Jurkat, Clone E6-1 (cell line): Measurements from ENCODE around the gene ARMC9.
A peak's percentile ranks its signal among the peaks of the same experiment; 100 is the strongest.

Experiments
- DNase-seq: peaks from one replicate; pipeline ENCODE4 v3.0.0-alpha.2; 2011; ENCODE audit warnings: low read depth, low spot score
- H3K4me3 ChIP-seq: 2 replicates; pipeline ENCODE4 v1.5.1; 2011; ENCODE audit warnings: mild to moderate bottlenecking, low read length, control low read depth, moderate library complexity

Gene ARMC9

GRCh38 chr2:231259104-231259503, 60.7 kb downstream of the ARMC9 start:
- DNase-seq: peak; percentile 77
- no peak overlapping the region for H3K4me3 ChIP-seq

- DNase-seq: no peak
- no peak overlapping the region for H3K4me3 ChIP-seq
These were observed 62.2 kb downstream of the ARMC9 start for GRCh38 chr2:231260442-231261208.

DNA sequence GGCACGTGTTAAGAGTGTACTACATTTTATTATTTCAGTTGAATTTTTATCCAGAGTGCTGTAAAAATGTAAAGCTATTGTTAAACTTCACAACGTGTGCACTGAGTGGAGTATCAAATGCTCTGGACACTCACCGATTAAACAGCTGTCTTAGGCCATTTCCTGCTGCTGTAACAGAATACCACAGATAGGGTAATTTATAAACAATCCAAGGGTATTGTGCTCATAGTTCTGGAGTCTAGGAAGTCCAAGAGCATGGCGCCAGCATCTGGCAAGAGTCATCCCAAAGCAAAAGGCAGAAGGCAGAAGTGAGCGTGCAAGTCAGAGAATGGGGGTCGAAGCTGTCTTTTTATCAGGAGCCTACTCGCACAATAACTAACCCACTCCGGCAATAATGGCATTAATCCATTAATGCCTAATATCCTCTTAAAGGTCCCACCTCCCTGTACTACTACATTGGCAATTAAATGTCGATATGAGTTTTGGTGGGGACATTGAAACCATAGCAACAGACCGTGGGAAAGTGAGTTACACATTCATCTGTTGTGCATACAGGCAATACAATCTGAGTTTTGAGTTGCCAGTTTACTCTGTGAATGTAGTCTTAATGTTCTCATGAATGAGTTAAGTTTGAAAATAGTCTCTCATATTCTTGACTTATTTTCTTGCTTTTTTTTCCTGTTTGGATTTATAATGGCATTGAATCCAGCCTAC, 64.8 kb downstream of the ARMC9 start:
- DNase-seq: no peak
- no peak overlapping the region for H3K4me3 ChIP-seq

- H3K4me3 ChIP-seq: no peak overlapping the region
- DNase-seq: no peak
These were observed 72.0 kb downstream of the ARMC9 start for GRCh38 chr2:231270221-231271114.

DNA sequence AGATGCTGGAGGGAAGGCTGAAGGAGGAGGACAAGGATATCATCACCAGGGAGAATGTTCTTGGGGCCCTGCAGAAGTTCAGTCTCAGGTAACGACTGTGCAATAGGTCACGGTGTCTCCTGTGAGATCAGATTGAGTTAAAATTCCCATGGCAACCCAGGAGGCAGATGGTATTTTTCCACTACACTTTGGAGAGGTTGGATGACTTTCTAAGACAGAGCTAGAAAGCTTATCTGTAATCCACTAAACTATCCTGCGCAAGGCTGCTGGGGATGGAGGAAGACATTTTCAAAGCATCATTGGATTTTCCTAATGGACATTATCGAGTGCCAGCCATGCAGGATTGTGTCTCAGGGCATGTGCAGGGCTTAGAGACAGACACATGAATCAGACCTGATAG, 74.6 kb downstream of the ARMC9 start:
- DNase-seq: no peak

GRCh38 chr2:231276987-231277386, 78.6 kb downstream of the ARMC9 start:
- no peak overlapping the region for H3K4me3 ChIP-seq
- no peak for DNase-seq

More for the DNA sequence above, 74.6 kb downstream of the ARMC9 start:
- H3K4me3 ChIP-seq: no peak overlapping the region

- DNase-seq: no peak
- H3K4me3 ChIP-seq: no peak overlapping the region
These were observed 79.5 kb downstream of the ARMC9 start for GRCh38 chr2:231277962-231278361.

GRCh38 chr2:231278868-231279267, 80.4 kb downstream of the ARMC9 start:
- DNase-seq: no peak
- no peak overlapping the region for H3K4me3 ChIP-seq

DNA sequence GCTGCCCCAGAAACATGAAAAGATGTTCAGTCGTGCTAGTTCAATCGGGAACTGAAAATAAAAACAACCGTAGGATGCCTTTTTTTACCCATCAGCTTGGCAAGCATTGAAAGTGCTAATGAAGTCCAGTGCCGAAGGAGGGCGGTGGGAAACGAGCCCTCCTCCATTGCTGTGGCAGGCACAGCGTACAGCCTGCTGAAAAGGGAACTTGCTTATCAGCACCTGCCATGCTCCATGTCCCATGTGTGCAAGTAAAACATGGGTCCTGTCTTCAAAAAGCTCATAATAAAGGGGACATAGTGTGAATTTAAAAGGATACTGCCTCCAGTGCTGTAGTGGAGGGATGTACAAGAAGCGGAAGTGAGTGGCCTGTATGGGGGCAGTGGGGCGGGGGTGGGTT, 82.4 kb downstream of the ARMC9 start:
- DNase-seq: no peak
- H3K4me3 ChIP-seq: no peak overlapping the region

GRCh38 chr2:231284296-231284695, 85.9 kb downstream of the ARMC9 start:
- no peak overlapping the region for H3K4me3 ChIP-seq

GRCh38 chr2:231286964-231287363, 88.5 kb downstream of the ARMC9 start:
- no peak for DNase-seq
- H3K4me3 ChIP-seq: no peak overlapping the region

More at GRCh38 chr2:231284296-231284695, 85.9 kb downstream of the ARMC9 start:
- no peak for DNase-seq

GRCh38 chr2:231287696-231288095, 89.3 kb downstream of the ARMC9 start:
- no peak overlapping the region for H3K4me3 ChIP-seq
- no peak for DNase-seq

GRCh38 chr2:231288590-231288989, 90.2 kb downstream of the ARMC9 start:
- DNase-seq: no peak
- H3K4me3 ChIP-seq: no peak overlapping the region

- DNase-seq: no peak
- H3K4me3 ChIP-seq: no peak overlapping the region
These were observed 92.0 kb downstream of the ARMC9 start for GRCh38 chr2:231290321-231291015.

DNA sequence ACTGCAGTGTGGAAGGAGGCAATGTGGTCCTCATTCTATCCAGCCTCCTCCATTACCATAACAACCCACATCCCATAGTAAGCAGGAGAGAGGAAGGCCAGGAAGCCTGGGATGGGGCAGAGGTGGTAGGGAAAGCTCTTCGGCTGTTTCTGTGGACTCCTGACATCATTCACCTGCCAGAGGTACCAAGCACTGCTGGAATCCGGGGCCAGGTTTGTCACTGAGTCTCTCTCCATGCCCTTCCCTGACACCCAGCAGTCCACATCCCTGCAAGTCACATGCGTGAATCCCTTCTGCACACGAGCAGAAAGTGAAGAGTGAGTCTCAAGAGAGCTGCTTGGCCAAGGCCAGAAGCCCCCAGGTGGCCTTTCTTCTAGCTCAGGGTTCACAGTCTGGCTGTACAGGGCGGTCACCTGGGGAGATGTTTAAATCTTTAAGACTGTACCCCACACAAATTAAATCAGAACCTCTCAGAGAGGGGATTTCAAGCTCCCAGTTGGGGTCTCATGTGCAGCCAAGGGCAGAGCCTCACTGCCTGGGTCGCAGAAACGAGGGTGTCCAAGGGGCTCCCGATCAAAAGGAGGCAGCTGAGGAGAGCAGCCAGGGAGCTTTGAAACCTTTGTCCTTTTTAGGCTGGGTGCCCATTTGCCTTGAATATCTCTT, 94.2 kb downstream of the ARMC9 start:
- no peak for DNase-seq
- H3K4me3 ChIP-seq: no peak overlapping the region

- no peak overlapping the region for H3K4me3 ChIP-seq
- DNase-seq: no peak
These were observed 94.7 kb downstream of the ARMC9 start for GRCh38 chr2:231293163-231293562.

- H3K4me3 ChIP-seq: no peak overlapping the region
- DNase-seq: no peak
These were observed 95.7 kb downstream of the ARMC9 start for GRCh38 chr2:231294116-231294515.

DNA sequence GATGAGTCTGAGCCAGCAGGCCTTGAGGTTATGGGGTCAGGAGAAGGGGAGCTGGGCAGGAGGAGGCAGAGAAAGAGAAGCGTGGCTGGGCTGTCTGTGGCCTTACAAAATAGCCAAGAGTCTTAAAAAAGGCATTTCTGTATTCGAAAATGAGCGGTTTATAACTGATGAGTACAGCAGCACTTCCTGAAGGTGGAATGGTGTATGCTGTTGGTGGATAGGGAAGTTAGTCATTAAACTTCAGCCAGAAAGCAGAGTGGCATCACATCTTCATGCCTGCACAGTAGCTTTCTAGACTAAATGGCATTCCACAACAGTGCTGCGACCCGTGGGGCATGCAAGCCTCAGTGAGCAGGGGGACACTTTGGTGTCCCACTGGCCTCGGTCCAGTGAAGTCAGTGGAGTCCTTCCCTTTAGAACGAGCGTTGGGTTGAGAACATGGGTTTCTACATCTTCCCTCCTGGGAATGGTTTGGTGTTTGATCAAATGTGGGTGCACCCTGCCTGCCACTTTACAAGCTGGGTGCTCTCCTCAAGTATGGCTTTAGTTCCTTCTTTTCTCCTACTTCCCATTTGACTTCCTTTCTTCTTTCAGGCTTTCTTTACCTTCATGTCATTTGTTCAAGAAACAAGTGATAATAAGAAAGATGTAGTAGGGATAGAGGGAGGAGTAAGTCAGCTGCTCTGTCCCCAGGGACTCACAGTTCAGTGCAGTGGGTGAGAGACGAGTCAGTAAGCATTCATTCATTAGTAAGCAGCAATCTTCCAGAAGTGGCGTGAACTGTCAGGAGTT, 96.3 kb downstream of the ARMC9 start:
- DNase-seq: no peak
- no peak overlapping the region for H3K4me3 ChIP-seq
